ENCODE measurements around the gene LCMT2. TPM values are rescaled to one million over a fixed set of nuclear protein-coding genes. Genes with fewer than 3 reads are reported as not detected.
A peak's percentile ranks its signal among the peaks of the same experiment; 100 is the strongest.

Gene LCMT2
- polyA plus RNA-seq, 1 donor (not counting 4 experiments of a cell fraction or from before 2014, with no cell fraction given), result 14.0 TPM

GRCh38 chr15:43376017-43376705, 45.8 kb upstream of the LCMT2 start:
- Histone ChIP-seq H3K9me1 (ENCODE audit: control insufficient read depth, extremely low read depth, insufficient read depth, low read length) (no peaks in the 10 kb centered on the region), H3K4me3 (ENCODE audit: control insufficient read depth in 2 of 3, extremely low read depth in 1 of 3, insufficient read depth in 2 of 3, low read depth in 1 of 3, low read length in 3 of 3) (no peak overlapping the region), H2AFZ (ENCODE audit: control insufficient read depth, low read length) (no peak overlapping the region), H4K20me1 (ENCODE audit: control insufficient read depth, extremely low read depth, insufficient read depth, low read length) (peaks cover 4% of the 10 kb centered on the region), H3K9me3 (ENCODE audit: control insufficient read depth, low read depth, low read length) (no peaks in the 10 kb centered on the region), H3K4me1 (ENCODE audit: control insufficient read depth, extremely low read depth, insufficient read depth, low read length) (peaks cover 10% of the 10 kb centered on the region), H3K4me2 (ENCODE audit: control insufficient read depth, extremely low read depth, insufficient read depth, low read depth, low read length) (no peak overlapping the region), H3K27me3 (ENCODE audit: control insufficient read depth, extremely low read depth, insufficient read depth, low read length) (no peaks in the 10 kb centered on the region), H3K79me2 (ENCODE audit: control insufficient read depth, insufficient read depth, low read length) (peaks cover 26% of the 10 kb centered on the region), H3K36me3 (ENCODE audit: control insufficient read depth in 2 of 2, extremely low read depth in 1 of 2, insufficient read depth in 2 of 2, low read length in 2 of 2) (peaks cover 0 to 16% of the 10 kb centered on the region in 2 experiments), H3K27ac (ENCODE audit: control insufficient read depth, insufficient read depth, low read length) (no peak overlapping the region), H3K9ac (ENCODE audit: control insufficient read depth, extremely low read depth, insufficient read depth, low read length) (no peak overlapping the region)
- FAIRE-seq (peak; percentile 70), DNase-seq (ENCODE audit: low read depth, low spot score) (no peak)
- dilution Hi-C loops (cut with MboI; ENCODE audit: extremely low pct_ligation_motif_present, low sequenced_read_pairs), result no loop called here
- peak; percentile 66 to 88 (median 79) for TF ChIP-seq CTCF (optimal IDR thresholded peaks at IDR 0.05 in 1 of 3, IDR thresholded peaks at IDR 0.05 in 1 of 3, conservative IDR thresholded peaks at IDR 0.05 in 1 of 3; ENCODE audit: extremely low read depth in 1 of 3, insufficient read depth in 2 of 3, low read length in 3 of 3)
- no peak for TF ChIP-seq EZH2 (IDR thresholded peaks at IDR 0.05; ENCODE audit: low read length)

DNA sequence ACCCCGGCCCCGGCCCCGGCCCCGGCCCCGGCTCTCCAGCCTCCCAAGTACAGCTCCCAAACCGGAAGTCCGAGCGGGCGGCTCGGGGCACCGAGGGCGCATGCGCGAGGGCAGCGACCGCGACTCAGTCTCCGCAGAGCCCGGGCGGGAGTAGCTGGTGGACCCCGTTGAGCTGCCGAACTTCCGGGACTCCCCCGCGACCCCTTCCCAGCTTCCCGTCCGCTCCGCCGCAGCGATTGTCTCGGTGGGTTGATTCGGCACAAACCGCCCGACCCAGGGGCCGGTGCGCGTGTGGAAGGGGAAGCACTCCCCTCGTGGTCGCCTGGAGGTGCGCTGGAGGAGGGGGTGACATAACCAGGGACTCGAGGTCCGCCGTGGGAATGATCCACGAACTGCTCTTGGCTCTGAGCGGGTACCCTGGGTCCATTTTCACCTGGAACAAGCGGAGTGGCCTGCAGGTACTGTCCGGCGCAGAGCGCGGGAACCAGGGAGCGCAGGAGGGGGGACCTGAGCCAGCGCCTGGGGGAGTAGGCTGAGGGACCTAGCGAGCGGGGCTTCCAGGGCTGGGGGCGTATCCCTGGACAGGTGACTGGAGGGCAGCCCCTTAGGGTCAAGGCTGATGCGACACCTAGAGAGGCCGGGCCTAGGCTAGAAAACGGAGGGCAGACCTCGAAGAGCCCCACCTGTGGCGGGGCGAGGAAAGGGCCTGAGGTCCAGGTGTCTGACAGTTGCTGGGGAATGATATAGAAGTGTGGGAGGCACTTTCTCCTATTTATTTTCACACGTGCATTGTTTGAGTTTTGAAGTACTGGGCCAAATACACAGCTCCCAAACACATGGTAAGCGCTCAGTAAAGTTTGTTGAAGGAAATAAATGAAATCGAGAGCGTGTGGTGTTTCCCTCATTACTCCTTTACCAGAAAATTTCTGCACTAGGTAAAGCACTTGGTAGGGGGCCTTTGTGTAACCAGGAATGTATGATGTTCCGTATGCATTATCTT, 40.9 kb upstream of the LCMT2 start, which contains the start of the genes TUBGCP4 and ZSCAN29:
TUBGCP4 (plus strand) TSS at position 127 of the 1,000 bp plus-strand sequence; CDS start at position 381, 254 bp downstream.
ZSCAN29 (minus strand) TSS at position 69 of the 1,000 bp plus-strand sequence. CDS start 1,130 bp downstream, outside the sequence.
- H3K9me3 ChIP-seq (ENCODE audit: control insufficient read depth, low read depth, low read length), result no peaks in the 10 kb centered on the region
- dilution Hi-C loops (cut with MboI; ENCODE audit: extremely low pct_ligation_motif_present, low sequenced_read_pairs), result no loop called here
- peaks cover 14% of the 10 kb centered on the region for H3K4me1 ChIP-seq (ENCODE audit: control insufficient read depth, extremely low read depth, insufficient read depth, low read length)
- H3K4me2 ChIP-seq (ENCODE audit: control insufficient read depth, extremely low read depth, insufficient read depth, low read depth, low read length), result peak within 1 kb of the TSS; percentile 86
- H3K27me3 ChIP-seq (ENCODE audit: control insufficient read depth, extremely low read depth, insufficient read depth, low read length), result no peaks in the 10 kb centered on the region
- no peak for TF ChIP-seq EZH2 (IDR thresholded peaks at IDR 0.05; ENCODE audit: low read length)
- peak; percentile 59 to 67 (median 61) for TF ChIP-seq CTCF (optimal IDR thresholded peaks at IDR 0.05 in 1 of 3, IDR thresholded peaks at IDR 0.05 in 1 of 3, conservative IDR thresholded peaks at IDR 0.05 in 1 of 3; ENCODE audit: extremely low read depth in 1 of 3, insufficient read depth in 2 of 3, low read length in 3 of 3)
- H2AFZ ChIP-seq (ENCODE audit: control insufficient read depth, low read length), result peak within 1 kb of the TSS; percentile 97
- peak within 1 kb of the TSS; percentile 86 for H3K9ac ChIP-seq (ENCODE audit: control insufficient read depth, extremely low read depth, insufficient read depth, low read length)
- DNase-seq (ENCODE audit: low read depth, low spot score), result peak; percentile 36
- H3K4me3 ChIP-seq (ENCODE audit: control insufficient read depth in 2 of 3, extremely low read depth in 1 of 3, insufficient read depth in 2 of 3, low read depth in 1 of 3, low read length in 3 of 3), result peak within 1 kb of the TSS; percentile 92 to 96 (median 93)
- H3K79me2 ChIP-seq (ENCODE audit: control insufficient read depth, insufficient read depth, low read length), result peaks cover 48% of the 10 kb centered on the region
- H3K36me3 ChIP-seq (ENCODE audit: control insufficient read depth in 2 of 2, extremely low read depth in 1 of 2, insufficient read depth in 2 of 2, low read length in 2 of 2), result peaks cover 6 to 18% of the 10 kb centered on the region in 2 experiments
- FAIRE-seq, result peak; percentile 65
- H3K27ac ChIP-seq (ENCODE audit: control insufficient read depth, insufficient read depth, low read length), result peak within 1 kb of the TSS; percentile 56
- H4K20me1 ChIP-seq (ENCODE audit: control insufficient read depth, extremely low read depth, insufficient read depth, low read length), result peaks cover 4% of the 10 kb centered on the region
- H3K9me1 ChIP-seq (ENCODE audit: control insufficient read depth, extremely low read depth, insufficient read depth, low read length), result no peaks in the 10 kb centered on the region

Measured in keratinocyte (primary cell).